ENCODE measurements around the gene MMAB. TPM values are rescaled to one million over a fixed set of nuclear protein-coding genes. Genes with fewer than 3 reads are reported as not detected.

Gene MMAB
- total RNA-seq, 1 donor from 2014 or later = 10.5 TPM

DNA sequence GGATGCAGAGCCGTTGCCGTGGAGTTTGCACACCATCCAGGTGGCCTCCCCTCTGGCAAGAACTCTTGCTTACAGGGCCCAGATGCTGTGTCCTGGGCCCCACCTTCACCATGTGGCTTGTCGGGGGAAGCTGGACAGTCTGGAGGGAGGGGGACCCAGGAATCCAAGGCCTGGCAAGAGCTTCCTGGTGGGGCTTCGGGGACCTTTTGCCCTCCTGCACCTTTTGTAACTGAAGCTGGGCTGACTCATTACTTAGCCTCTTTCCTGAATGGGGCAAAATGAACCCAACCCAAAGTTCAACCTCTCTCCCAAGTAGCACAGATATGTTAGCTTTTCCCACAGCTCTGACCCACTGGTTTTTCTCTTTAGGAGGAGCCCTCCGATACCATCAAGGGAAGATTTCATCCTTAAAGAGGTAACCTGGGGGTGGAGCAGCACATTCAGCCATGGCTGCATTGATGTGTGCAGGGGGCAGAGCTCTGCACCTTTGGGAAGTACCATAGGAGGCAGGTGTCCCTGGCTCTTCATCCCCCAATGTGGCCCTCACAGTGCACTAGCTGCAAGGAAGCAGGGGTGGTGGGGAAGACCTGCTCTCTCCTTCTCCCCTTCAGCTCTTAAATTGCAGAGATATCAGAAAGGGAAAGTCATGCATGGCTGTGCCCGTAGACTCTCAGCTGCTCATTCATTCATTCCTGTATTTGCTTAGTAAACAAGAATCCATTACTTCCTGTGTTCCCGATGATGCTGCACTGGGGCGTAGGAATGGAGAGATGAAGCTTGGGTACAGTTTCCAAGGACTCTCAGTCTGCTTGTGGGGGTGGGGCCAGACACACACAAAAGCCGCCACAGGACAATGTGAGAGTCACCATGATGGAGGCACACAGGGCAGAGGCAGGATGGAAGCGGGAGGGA is 13.3 kb upstream of the MMAB start:
- DNase-seq (ENCODE audit: low read depth in 2 of 2) = no peak

DNA sequence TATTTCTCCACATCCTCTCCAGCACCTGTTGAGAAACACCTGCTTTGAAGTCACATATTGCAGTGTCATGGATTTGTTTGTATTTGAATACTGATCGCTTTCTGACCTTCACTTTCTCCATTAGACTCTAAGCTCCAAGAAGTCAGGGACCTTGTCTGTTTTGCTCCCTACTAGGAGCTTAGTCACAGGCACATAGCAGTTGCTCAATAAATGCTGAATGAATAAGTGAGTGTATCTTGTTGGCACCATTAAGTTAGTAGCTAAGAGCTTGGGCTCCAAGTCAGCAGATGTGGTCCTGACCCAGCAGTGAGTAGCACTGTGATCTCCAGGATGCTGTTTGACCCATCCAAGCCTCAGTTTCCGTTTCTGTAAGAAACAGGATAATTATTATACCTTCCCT is 10.4 kb upstream of the MMAB start:
- DNase-seq (ENCODE audit: low read depth in 2 of 2) = no peak

DNA sequence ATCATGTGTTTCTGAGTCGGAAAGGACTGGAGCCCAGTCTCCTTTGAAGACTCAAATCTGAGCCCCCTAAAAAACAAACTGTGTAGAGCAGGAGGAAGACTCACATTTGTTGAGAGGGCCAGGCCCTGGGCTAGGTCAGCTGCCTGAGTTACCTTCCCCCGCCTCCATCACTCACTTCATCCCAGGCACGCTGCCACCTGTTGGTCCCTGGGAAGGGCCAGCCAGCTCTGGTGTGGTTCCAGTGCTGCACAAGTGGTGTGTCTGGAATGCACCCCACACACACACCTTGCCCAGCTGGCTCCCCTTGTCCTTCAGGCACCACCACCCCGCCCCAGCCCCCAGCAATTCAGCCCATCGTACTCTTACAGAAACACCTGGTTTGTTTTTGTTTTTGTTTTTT is 9.3 kb upstream of the MMAB start:
- DNase-seq (ENCODE audit: low read depth in 2 of 2) = no peak

DNA sequence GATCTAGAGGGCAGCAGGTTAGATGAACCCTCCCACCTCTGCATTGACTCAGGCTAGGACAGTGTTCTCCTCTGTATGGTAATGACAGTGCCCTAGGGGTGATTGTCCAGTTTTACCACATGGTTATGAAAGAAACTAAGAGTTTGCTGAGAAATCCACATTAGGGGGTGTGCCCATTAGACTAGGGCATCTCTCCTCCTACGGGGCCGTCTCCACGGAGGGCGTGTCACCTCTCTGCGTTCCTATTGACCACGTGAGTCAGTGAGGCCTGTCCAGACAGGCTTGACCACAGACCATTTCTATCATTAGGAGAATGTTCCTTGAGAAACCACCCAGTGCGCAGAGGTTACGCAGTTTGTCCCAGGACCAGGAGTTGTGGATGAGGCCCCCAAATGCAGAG is 8.6 kb upstream of the MMAB start:
- DNase-seq (ENCODE audit: low read depth in 2 of 2) = no peak

DNA sequence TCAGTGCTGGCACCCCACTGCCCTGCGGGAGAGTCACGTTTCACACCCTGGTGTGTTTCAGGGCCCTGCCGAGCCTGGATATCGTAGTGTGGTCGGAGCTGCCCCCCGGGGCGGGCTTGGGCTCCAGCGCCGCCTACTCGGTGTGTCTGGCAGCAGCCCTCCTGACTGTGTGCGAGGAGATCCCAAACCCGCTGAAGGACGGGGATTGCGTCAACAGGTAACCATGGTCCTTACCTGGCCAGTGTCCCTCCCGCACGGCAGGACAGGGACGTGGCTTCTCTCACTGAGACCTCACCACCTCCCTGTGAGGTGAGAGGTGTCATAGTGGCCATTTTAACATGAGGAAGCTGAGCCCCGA is 8.0 kb upstream of the MMAB start:
- DNase-seq (ENCODE audit: low read depth in 2 of 2) = no peak

DNA sequence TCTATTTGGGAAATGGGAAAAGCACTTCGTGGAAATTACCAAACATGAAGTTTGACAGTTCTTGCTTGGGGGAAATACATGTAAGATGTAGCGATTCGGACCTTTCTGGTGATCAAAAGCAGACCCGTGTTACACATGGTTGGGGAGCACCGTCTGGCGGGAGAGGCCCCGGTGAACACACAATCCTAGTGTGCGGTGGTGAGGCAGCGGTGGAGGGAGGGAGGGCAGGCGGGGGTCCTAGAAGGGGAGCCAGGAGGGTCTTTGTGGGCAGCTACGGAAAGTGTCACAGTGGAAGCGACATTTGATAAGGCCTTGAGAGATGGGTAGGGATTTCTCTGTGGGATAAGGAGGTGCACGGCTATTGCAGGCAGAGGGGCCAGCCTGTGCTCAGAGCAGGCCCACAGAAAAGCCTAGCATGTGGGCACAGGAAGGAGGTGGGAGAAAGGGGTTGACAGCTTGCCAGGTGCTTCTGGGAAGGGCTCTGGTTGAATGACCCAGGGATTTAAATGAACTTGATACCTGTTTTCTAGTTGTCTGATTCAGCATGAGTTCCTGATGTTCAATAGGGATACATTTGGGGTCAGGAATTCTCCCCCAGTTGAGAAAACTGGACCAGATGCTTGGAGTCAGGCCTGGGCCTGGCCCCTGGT is 7.5 kb upstream of the MMAB start:
- DNase-seq (ENCODE audit: low read depth in 2 of 2) = no peak

DNA sequence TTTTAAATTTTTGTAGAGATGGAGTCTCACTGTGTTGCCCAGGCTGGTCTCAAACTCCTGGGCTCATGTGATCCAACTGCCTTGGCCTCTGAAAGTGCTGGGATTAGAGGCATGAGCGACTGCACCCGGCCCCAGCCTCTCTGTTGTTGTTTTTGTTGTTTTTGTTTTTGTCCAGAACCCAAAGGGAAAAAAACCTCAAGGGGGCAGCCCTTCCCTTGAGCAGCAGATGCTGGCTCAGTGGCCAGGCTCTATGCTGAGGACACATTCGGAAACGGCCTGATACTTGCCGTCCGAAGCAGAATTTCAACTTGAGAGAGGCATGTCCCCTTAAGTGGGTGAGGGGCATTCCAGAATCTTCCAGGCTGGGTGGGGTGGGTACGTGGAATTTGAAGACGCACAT is 7.0 kb upstream of the MMAB start:
- no peak for DNase-seq (ENCODE audit: low read depth in 2 of 2)

DNA sequence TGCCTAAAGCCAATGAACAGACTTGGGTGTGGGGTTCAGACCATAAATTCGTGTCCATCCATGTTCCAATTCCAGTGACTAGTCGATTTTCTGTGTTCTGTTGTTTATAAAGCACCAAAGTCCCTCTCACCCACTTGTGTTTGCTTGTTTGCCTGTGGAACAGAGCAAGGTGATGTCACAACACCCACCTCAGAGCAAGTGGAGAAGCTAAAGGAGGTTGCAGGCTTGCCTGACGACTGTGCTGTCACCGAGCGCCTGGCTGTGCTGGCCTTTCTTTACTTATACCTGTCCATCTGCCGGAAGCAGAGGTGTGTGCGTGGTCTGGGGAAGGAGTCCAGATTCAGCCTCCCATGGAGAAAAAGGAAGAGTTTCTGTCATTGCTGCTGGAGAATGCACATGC is 6.3 kb upstream of the MMAB start:
- DNase-seq (ENCODE audit: low read depth in 2 of 2) = no peak

DNA sequence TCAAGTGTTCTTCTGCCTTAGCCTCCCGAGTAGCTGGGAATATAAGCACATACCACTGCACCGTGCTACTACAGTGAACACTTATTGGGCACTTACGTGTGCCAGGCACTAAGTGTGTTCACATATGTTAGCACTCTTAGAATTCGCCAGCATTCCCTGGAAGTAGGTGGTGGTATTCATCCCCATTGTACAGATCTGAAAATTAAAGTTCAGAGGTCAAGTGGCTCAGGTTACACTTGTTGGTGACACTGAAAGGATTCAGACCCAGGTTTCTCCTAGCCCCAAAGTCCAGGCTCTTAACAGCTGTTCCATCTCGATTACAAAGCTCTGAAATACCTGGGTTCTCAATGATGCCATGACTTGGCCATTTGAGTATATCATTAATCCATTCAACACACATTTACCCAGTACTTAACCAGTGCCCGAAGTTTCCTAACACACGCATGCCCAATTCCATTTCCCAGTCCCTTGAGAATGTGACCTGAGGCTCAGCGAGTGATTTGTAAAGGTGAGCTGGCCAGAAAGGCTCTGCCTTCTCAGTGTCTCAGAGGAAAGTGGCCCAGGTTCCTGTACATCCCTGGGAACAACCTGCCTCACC is 5.1 kb upstream of the MMAB start:
- DNase-seq (ENCODE audit: low read depth in 2 of 2) = no peak

DNA sequence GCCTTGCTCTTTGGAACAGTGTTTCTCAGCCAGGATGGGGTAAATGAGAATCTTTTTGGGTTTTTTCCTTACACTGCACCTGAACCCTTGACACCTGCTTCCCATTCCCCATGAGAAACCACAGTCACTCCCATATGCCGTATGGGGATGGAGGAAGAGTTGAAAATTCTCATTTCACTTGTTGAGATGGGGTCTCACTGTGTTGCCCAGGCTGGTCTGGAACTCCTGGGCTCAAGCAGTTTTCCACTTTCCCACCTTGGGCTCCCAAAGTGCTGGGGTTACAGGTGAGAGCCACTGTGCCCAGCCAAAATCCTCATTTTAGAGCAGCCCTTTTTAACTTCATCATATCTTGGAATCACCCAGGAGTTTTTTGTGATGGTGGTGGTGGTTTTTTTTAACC is 4.0 kb upstream of the MMAB start:
- DNase-seq (ENCODE audit: low read depth in 2 of 2) = no peak

DNA sequence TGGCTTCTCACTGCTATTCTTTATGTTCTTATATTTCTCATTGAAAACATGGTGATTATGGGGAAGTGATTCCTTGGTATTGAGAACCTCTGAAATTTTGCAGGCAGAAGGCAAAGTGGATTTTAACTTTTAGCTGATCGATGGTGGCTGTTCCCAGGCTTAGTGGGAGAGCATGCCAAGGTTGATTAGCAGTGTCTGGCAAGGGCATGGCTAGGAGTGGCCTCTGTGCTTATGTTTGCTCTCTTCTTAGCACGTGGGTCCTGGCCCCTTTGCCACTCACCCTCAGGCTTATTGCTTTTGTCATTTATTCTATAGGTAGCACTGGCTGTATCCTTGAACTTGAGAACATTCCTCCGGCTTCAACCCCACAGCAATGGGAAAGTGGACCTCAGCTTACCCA is 2.4 kb upstream of the MMAB start:
- DNase-seq (ENCODE audit: low read depth in 2 of 2) = no peak

DNA sequence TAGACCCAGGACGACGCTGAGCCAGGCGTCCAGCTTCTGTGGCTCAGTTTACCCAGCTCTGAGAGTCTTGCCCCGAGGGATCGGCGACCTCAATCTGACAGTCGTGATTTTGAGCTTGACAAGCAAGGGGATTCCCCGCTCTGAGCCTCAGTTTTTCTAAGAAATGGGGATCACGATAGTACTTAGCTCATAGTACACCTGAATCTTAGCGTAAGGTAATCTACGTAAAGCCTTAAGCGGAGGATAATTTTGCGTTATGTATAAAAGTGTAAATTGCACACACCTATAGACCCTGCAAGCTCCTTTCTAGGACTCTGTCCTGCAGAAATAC is 575 bp upstream of the MMAB start:
- no peak for DNase-seq (ENCODE audit: low read depth in 2 of 2)

DNA sequence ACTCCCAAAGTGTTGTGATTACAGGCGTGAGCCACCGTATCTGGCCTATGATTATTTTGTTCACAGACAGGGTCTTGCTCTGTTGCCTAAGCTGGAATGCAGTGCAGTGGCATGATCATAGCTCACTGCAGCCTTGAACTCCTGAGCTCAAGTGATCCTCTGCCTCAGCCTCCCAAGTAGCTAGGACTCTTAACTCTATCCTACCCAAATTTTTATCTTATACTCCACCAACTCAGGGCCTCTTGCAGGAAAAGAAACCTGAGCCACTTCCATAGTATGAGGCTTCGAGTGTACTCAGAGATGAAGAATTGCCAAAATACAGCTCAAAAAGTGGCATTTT is 828 bp downstream of the MMAB start:
- no peak for DNase-seq (ENCODE audit: low read depth in 2 of 2)

DNA sequence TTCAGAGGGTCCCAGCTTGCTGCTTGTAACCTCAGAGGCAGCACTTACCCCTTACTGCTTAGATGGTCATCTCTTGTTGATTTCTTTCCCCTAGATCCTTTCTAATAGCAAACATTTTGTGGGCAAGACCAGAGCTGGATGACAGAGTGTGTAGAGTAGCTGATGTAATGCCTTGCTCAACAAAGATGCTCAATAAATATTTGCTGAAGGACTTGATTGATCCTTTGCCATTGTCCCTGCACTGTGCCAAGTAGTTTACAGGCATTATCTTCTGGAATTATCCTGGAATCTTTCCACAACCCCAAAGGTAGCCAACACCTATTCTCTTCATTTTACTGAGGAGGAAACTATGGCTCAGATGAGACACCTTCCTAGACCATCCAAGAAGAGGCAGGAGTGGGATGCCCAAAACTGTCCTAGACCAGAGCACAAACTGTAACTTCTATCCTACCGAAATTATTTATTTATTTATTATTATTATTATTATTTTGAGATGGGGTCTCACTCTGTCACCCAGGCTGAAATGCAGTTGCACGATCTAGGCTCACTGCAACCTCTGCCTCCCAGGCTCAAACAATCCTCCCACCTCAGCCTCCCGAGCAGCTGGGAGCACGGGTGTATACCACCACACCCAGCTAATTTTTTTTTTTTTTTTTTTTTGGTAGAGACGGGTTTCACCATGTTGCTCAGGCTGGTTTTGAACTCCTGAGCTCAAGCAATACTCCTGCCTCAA is 1.4 kb downstream of the MMAB start:
- no peak for DNase-seq (ENCODE audit: low read depth in 2 of 2)

DNA sequence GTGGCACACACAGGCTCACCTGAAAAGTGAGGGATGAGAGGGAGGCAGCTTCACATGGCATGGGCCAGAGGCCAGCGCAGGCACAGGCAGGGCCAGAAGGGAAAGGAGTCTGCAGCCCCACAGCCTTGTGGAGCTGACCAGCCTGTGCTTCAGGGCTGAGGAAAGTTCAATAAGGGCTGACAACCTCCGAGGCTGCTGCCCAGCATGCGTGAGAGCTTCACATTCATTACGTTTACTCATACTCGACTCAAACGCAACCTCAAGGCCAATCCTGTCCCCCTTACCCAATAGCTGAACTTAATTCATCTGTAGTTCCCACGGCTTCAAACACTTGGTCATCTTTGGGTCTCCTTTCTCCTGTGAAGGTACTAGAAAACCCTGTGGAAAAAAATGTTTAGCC is 4.8 kb downstream of the MMAB start:
- no peak for DNase-seq (ENCODE audit: low read depth in 2 of 2)

DNA sequence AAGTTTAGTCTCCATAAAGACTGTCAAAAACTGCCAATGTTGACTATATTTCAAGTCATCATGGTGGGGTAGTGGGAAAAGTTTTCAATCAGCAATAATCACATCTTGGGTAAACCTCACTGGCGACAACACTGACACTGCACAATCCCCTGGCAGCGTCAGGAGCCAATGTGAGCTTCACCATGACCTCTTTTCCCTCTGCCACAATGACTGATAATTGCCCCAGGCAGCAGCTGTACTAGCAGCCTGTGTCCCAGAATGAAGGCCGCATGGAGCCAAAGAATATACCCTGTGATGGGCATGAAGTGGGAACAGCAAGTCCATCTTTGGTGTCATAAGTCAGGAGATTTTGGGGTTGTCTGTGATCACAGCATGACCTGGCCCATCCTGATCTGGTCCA is 5.3 kb downstream of the MMAB start:
- no peak for DNase-seq (ENCODE audit: low read depth in 2 of 2)

DNA sequence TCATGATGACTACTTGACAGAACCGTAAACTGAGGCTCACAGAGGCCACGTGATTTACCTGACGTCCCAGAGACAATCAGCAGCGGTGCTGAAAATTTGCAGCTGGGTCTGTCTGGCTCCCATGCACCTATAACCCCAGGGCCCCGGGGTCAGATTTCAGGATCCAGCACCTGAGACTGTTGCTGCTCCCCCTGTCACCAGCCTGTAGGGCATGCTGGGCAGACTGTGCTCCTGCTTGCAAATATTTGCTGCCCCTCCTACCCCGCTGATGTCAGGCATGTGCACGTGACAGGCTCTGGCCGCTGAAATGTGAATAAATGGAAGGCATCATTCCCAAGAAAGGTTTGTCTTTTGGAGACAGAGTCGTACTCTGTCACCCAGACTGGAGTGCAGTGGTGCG is 6.0 kb downstream of the MMAB start:
- DNase-seq (ENCODE audit: low read depth in 2 of 2) = no peak

DNA sequence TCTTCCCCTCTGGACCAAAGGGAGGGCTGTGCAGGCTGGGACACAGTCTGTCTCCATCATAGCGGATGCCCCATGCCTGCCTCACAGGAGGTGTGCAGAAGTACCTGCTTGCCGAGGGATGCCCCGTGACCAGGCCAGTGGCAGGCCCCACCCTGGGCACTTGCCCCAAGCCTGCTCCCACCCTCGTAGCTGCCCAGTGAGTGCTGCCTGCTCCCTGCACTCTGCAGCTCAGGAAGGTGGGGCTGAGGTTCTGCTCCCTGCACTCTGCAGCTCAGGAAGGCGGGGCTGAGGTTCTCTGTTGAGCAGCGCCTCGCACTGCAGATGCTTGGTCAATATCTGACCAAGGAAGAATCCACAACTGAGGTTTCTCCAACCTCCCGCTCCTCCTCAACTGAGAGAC is 6.9 kb downstream of the MMAB start:
- DNase-seq (ENCODE audit: low read depth in 2 of 2) = no peak

DNA sequence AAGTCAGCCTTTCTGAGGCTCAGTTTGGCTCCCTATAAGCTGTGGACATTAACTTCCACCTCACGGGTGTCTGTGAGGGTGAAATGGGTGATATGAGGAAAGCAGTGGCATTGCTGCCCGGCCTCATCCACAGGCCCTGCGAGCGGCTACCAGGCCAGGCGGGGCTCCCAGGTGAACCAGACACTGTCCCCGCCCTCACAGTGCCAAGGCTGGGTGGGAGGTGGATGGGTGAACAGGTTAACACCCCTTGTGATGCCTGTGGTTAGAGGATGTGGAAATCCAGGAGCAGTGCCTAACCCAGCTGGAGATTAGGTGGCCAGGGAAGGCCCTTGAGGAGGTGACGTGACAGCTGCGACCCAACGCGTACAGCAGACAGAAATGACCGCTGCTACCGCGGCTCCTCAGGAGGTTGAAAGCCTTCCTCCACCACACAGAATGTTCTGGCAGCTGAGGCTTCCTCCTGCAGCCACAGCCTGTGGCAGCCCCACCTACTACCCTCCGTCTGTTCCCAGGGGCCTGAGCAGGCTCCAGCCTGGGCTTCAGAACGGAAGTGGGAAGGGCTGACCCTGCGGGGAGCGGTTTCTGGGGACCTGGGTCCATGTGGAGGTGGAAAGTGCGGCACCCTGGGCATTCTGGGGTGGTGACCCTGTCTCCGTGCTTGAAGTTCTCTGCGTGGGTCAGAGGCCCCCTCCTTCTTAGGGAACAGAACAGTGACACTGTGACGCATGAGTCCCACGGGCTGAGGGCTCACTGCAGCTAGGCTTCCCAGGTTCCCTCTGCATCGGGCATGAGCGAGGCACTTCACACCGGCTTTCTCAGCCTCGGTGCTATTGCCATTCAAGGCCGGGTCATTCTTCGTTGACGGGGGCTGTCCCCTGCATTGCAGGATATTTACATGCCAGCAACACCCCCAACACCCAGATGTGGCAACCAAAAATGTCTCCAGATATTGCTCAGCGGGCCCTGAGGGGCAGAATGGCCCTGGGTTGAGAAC is 9.7 kb downstream of the MMAB start:
- DNase-seq (ENCODE audit: low read depth in 2 of 2) = no peak

DNA sequence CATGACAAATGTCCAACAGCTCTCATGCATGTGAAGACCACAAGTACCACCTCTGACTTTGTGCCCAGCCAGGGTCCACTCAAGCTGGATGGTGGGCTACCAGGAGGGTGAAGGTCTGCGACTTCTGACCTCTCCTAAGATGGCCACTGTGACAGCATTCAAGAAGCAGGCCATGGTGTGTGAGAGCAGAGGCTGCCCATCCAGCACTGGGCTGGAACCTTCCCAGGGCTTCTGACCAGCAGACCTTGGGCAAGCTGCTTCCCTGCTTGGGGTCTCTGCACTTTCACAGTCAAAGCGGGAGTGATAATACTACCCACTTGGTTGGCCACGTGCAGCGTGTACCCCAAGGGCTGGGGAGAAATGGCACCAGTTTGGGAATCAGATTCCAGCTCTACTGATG is 10.4 kb downstream of the MMAB start:
- DNase-seq (ENCODE audit: low read depth in 2 of 2) = no peak

DNA sequence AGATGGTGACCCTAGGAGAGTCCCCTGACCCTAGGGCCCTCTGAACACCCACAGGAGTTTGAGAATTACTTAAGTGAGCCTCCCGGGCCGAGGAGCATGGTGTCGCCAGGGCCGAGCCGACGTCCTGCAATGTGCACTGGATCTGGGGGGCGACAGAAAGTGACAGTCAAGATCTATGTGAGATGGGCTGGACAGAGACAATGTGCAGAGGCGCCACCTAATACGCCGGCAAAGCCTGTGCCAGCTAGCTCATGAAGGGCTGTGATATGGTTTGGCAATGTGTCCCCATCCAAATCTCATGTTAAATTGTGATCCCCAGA is 11.6 kb downstream of the MMAB start:
- no peak for DNase-seq (ENCODE audit: low read depth in 2 of 2)
